ENCODE measurements around the gene SAT1. TPM values are rescaled to one million over a fixed set of nuclear protein-coding genes. Genes with fewer than 3 reads are reported as not detected.
"Not testable (repeated sequence)": the region's sequence is repeated elsewhere in the genome, so short reads cannot be mapped to it uniquely, and the experiment has no call there.

SAT1 gene
- total RNA-seq, result 48.9 TPM
- 10 to 100 TPM; 32.0 to 77.8 (median 41.0) TPM for polyA plus RNA-seq (ENCODE audit: insufficient read depth in 1 of 8, insufficient read length in 8 of 8, low replicate concordance in 1 of 8)
- long read RNA-seq, donor 1, transcript SAT1-207 (3 exons, 1,033 nt), result minor isoform, 5 of 15 reads
- long read RNA-seq, donor 1, transcript SAT1-204 (6 exons, 1,065 nt), result major isoform, 7 of 15 reads
- long read RNA-seq, donor 1, partial matches to known transcripts, result 0 of 15 reads
- long read RNA-seq, donor 1, other reads (novel, unspliced or antisense), result 0 of 15 reads
- long read RNA-seq, donor 2, partial matches to known transcripts, result 0 of 6 reads
- long read RNA-seq, donor 2, other reads (novel, unspliced or antisense), result 0 of 6 reads
- long read RNA-seq, donor 3, transcript SAT1-204 (6 exons, 1,065 nt), result major isoform, 17 of 32 reads
- long read RNA-seq, donor 3, transcript SAT1-207 (3 exons, 1,033 nt), result minor isoform, 8 of 32 reads
- long read RNA-seq, donor 3, partial matches to known transcripts, result 0 of 32 reads
- long read RNA-seq, donor 3, other reads (novel, unspliced or antisense), result 0 of 32 reads
- long read RNA-seq, donor 4, transcript SAT1-204 (6 exons, 1,065 nt), result major isoform, 9 of 12 reads
- long read RNA-seq, donor 4, partial matches to known transcripts, result 0 of 12 reads
- long read RNA-seq, donor 4, other reads (novel, unspliced or antisense), result 0 of 12 reads
- long read RNA-seq, donor 5, transcript SAT1-207 (3 exons, 1,033 nt), result minor isoform, 10 of 47 reads
- long read RNA-seq, donor 5, transcript SAT1-204 (6 exons, 1,065 nt), result major isoform, 32 of 47 reads
- long read RNA-seq, donor 5, partial matches to known transcripts, result 0 of 47 reads
- long read RNA-seq, donor 5, other reads (novel, unspliced or antisense), result 0 of 47 reads
- long read RNA-seq, donor 6, transcript SAT1-207 (3 exons, 1,033 nt), result minor isoform, 8 of 39 reads
- long read RNA-seq, donor 6, transcript SAT1-204 (6 exons, 1,065 nt), result major isoform, 26 of 39 reads
- long read RNA-seq, donor 6, partial matches to known transcripts, result 0 of 39 reads
- long read RNA-seq, donor 6, other reads (novel, unspliced or antisense), result 0 of 39 reads
- long read RNA-seq, donor 7, transcript SAT1-204 (6 exons, 1,065 nt), result major isoform, 14 of 31 reads
- long read RNA-seq, donor 7, transcript SAT1-202 (3 exons, 909 nt), result minor isoform, 5 of 31 reads
- long read RNA-seq, donor 7, transcript SAT1-207 (3 exons, 1,033 nt), result minor isoform, 10 of 31 reads
- long read RNA-seq, donor 7, partial matches to known transcripts, result 0 of 31 reads
- long read RNA-seq, donor 7, other reads (novel, unspliced or antisense), result 0 of 31 reads
- long read RNA-seq, donor 8, transcript SAT1-204 (6 exons, 1,065 nt), result major isoform, 14 of 19 reads
- long read RNA-seq, donor 8, partial matches to known transcripts, result 0 of 19 reads
- long read RNA-seq, donor 8, other reads (novel, unspliced or antisense), result 0 of 19 reads
- long read RNA-seq, donor 9, transcript SAT1-204 (6 exons, 1,065 nt), result major isoform, 9 of 16 reads
- long read RNA-seq, donor 9, partial matches to known transcripts, result 0 of 16 reads
- long read RNA-seq, donor 9, other reads (novel, unspliced or antisense), result 0 of 16 reads
- long read RNA-seq, donor 10, transcript SAT1-204 (6 exons, 1,065 nt), result major isoform, 7 of 17 reads
- long read RNA-seq, donor 10, transcript SAT1-207 (3 exons, 1,033 nt), result major isoform, 7 of 17 reads
- long read RNA-seq, donor 10, partial matches to known transcripts, result 0 of 17 reads
- long read RNA-seq, donor 10, other reads (novel, unspliced or antisense), result 0 of 17 reads
- long read RNA-seq, donor 11, transcript SAT1-207 (3 exons, 1,033 nt), result major isoform, 13 of 36 reads
- long read RNA-seq, donor 11, transcript SAT1-204 (6 exons, 1,065 nt), result minor isoform, 9 of 36 reads
- long read RNA-seq, donor 11, partial matches to known transcripts, result 8 of 36 reads
- long read RNA-seq, donor 11, other reads (novel, unspliced or antisense), result 0 of 36 reads

GRCh38 chrX:23782863-23783588 is at the start of gene SAT1:
TSS of gene SAT1 (plus strand) at chrX:23783173. CDS start at chrX:23783352, 179 bp downstream.
- H3K27me3 ChIP-seq (ENCODE audit: control insufficient read depth, insufficient read depth, low read length), result peaks cover 6% of the 10 kb centered on the region
- peak within 1 kb of the TSS; percentile 75 for H3K4me3 ChIP-seq (ENCODE audit: low read length)
- H3K9me3 ChIP-seq (replicated peaks; ENCODE audit: control insufficient read depth, low read depth, low read length), result no peaks in the 10 kb centered on the region
- DNase-seq, result peak; percentile 98
- peaks cover 3% of the 10 kb centered on the region for H3K4me1 ChIP-seq (ENCODE audit: control insufficient read depth, insufficient read depth, low read length)
- peak within 1 kb of the TSS; percentile 90 for H3K27ac ChIP-seq (ENCODE audit: low read length)
- no peaks in the 10 kb centered on the region for H3K36me3 ChIP-seq (ENCODE audit: control insufficient read depth, insufficient read depth, low read length)
- 23% methylated on average over 41 of the region's 58 CpGs for WGBS (ENCODE audit: insufficient coverage)

- peaks cover 5% of the 10 kb centered on the region for H3K27me3 ChIP-seq (ENCODE audit: control insufficient read depth, insufficient read depth, low read length)
- no peak overlapping the region for H3K27ac ChIP-seq (ENCODE audit: low read length)
- peaks cover 3% of the 10 kb centered on the region for H3K4me1 ChIP-seq (ENCODE audit: control insufficient read depth, insufficient read depth, low read length)
- no CpG with 5 or more reads among the region's 3 CpGs for WGBS (ENCODE audit: insufficient coverage)
- H3K9me3 ChIP-seq (replicated peaks; ENCODE audit: control insufficient read depth, low read depth, low read length), result no peaks in the 10 kb centered on the region
- no peaks in the 10 kb centered on the region for H3K36me3 ChIP-seq (ENCODE audit: control insufficient read depth, insufficient read depth, low read length)
- H3K4me3 ChIP-seq (ENCODE audit: low read length), result no peak overlapping the region
- no peak for DNase-seq
Measured at GRCh38 chrX:23736030-23736429, 46.9 kb upstream of the SAT1 start.

DNA sequence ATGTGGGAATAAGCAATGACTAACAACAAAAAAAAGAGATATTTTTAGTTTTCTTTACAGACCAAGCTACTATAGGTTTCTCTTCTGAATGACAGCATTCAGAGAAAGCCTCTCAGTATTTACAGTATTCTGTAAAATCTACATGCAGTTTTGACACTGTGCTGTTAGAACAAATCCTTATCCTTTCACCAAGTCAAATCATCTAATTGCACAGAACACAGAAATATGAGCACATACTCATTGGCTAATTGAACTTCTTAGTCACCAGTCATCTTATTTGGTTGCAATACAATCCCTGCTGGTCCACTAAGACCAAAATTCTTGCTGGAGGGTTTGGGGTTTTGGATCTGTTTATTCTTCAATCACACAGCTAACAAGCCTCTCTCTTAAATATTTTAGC is 45.6 kb upstream of the SAT1 start:
- H3K36me3 ChIP-seq (ENCODE audit: control insufficient read depth, insufficient read depth, low read length), result no peaks in the 10 kb centered on the region
- H3K4me1 ChIP-seq (ENCODE audit: control insufficient read depth, insufficient read depth, low read length), result peaks cover 6% of the 10 kb centered on the region
- DNase-seq, result no peak
- H3K27me3 ChIP-seq (ENCODE audit: control insufficient read depth, insufficient read depth, low read length), result peaks cover 8% of the 10 kb centered on the region
- H3K27ac ChIP-seq (ENCODE audit: low read length), result no peak overlapping the region
- no peaks in the 10 kb centered on the region for H3K9me3 ChIP-seq (replicated peaks; ENCODE audit: control insufficient read depth, low read depth, low read length)
- H3K4me3 ChIP-seq (ENCODE audit: low read length), result no peak overlapping the region

DNA sequence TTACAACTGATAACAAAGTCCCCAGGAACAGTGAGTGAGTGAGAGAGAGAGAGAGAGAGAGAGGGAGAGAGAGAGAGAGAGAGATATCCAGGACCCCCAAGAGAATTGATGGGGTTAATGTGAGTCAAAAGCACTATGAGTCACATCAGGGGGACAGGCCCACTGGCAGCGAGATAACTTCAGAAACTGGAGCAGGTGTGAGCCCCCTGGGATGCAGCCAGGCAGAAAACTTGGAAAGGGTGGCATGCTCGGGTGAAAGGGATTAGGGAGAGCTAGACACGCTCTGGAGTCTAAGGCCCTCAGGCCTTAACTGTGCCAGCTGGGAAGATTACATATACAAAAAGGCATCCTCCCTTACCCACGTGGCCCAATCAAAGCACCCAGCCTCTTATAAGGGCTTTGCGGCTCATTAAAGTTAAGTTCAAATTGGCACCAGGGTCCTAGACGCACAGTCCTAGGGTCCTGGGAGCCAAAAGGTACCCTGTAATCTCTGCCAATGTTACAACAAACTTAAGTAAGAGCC is 40.7 kb upstream of the SAT1 start:
- Histone ChIP-seq H3K27me3 (ENCODE audit: control insufficient read depth, insufficient read depth, low read length) (peaks cover 16% of the 10 kb centered on the region), H3K36me3 (ENCODE audit: control insufficient read depth, insufficient read depth, low read length) (no peaks in the 10 kb centered on the region), H3K9me3 (replicated peaks; ENCODE audit: control insufficient read depth, low read depth, low read length) (no peaks in the 10 kb centered on the region), H3K4me3 (ENCODE audit: low read length) (peak overlapping the region; percentile 83), H3K27ac (ENCODE audit: low read length) (peak overlapping the region; percentile 98), H3K4me1 (ENCODE audit: control insufficient read depth, insufficient read depth, low read length) (peaks cover 6% of the 10 kb centered on the region)
- peak; percentile 83 for DNase-seq
- 16% methylated on average over 5 of the region's 6 CpGs for WGBS (ENCODE audit: insufficient coverage)

DNA sequence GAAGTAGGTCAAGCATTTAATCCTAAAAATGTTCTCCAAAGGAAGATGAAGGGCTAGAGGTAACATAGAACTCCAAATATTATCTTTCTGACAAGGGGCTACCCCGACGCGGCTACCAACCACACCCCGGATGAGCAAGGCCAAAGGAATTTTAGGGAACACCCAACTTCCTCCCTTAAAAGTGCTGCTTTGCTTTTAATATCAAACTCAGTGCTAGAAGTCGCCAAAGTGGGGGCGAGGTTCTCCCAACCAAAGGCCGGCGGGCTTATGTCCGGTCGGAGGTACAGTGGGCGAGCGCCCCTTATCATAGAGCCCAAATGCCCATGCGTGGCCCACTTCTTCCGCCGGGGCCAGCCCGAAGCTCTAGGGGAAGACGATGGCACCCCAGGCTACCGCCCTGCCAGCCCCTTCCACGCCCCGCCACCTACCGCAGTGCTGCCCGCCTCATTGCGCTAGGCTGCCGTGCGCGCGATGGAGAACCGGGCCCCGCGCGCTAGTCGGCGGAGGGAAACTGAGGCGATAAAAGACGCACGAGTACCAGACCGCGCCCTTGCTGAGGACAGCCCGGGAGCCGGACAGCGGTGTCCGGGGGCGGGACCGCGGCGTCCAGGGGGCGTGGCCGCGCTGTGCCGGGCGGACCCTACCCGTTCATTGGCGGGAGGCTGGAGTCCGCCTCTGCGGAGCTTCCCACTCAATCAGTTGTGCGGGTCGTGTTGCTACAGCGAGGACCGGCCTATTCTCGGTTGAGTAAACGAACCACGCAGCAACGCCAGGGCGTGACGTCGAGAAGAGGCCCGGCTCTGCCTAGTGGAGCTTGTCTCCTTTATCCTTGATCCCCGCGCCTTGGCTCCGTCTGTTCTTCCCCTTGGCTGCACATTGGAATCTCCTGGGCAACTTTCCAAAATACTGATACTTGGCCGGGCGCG is 40.0 kb upstream of the SAT1 start, which contains the start of gene ACOT9:
Gene ACOT9 (minus strand): TSS at position 580 of the 926 bp plus-strand sequence. CDS start 132 bp downstream, at position 448.
- no peaks in the 10 kb centered on the region for H3K9me3 ChIP-seq (replicated peaks; ENCODE audit: control insufficient read depth, low read depth, low read length)
- H3K27ac ChIP-seq (ENCODE audit: low read length), result peak within 1 kb of the TSS; percentile 98
- peak; percentile 98 for DNase-seq
- WGBS (ENCODE audit: insufficient coverage), result 30% methylated on average over 72 of the region's 73 CpGs
- peaks cover 16% of the 10 kb centered on the region for H3K27me3 ChIP-seq (ENCODE audit: control insufficient read depth, insufficient read depth, low read length)
- no peaks in the 10 kb centered on the region for H3K36me3 ChIP-seq (ENCODE audit: control insufficient read depth, insufficient read depth, low read length)
- peak within 1 kb of the TSS; percentile 83 for H3K4me3 ChIP-seq (ENCODE audit: low read length)
- peaks cover 6% of the 10 kb centered on the region for H3K4me1 ChIP-seq (ENCODE audit: control insufficient read depth, insufficient read depth, low read length)

GRCh38 chrX:23743623-23743971 is 39.4 kb upstream of the SAT1 start:
- not testable (repeated sequence) for H3K36me3 ChIP-seq (ENCODE audit: control insufficient read depth, insufficient read depth, low read length); H3K4me1 ChIP-seq (ENCODE audit: control insufficient read depth, insufficient read depth, low read length); H3K9me3 ChIP-seq (replicated peaks; ENCODE audit: control insufficient read depth, low read depth, low read length); DNase-seq
- Histone ChIP-seq H3K27me3 (ENCODE audit: control insufficient read depth, insufficient read depth, low read length) (peaks cover 16% of the 10 kb centered on the region), H3K27ac (ENCODE audit: low read length) (peak overlapping the region; percentile 98), H3K4me3 (ENCODE audit: low read length) (peak overlapping the region; percentile 11)
- 66% methylated on average over 13 of the region's 14 CpGs for WGBS (ENCODE audit: insufficient coverage)

GRCh38 chrX:23745786-23746185 is 37.2 kb upstream of the SAT1 start:
- Histone ChIP-seq H3K27ac (ENCODE audit: low read length) (peak overlapping the region; percentile 13), H3K9me3 (replicated peaks; ENCODE audit: control insufficient read depth, low read depth, low read length) (no peaks in the 10 kb centered on the region), H3K4me1 (ENCODE audit: control insufficient read depth, insufficient read depth, low read length) (peaks cover 3% of the 10 kb centered on the region), H3K27me3 (ENCODE audit: control insufficient read depth, insufficient read depth, low read length) (peaks cover 12% of the 10 kb centered on the region), H3K36me3 (ENCODE audit: control insufficient read depth, insufficient read depth, low read length) (no peaks in the 10 kb centered on the region), H3K4me3 (ENCODE audit: low read length) (no peak overlapping the region)
- no CpG with 5 or more reads among the region's 3 CpGs for WGBS (ENCODE audit: insufficient coverage)
- no peak for DNase-seq

- H3K9me3 ChIP-seq (replicated peaks; ENCODE audit: control insufficient read depth, low read depth, low read length), result no peaks in the 10 kb centered on the region
- peaks cover 2% of the 10 kb centered on the region for H3K4me1 ChIP-seq (ENCODE audit: control insufficient read depth, insufficient read depth, low read length)
- H3K4me3 ChIP-seq (ENCODE audit: low read length), result no peak overlapping the region
- DNase-seq, result no peak
- H3K27ac ChIP-seq (ENCODE audit: low read length), result no peak overlapping the region
- H3K36me3 ChIP-seq (ENCODE audit: control insufficient read depth, insufficient read depth, low read length), result no peaks in the 10 kb centered on the region
- peaks cover 9% of the 10 kb centered on the region for H3K27me3 ChIP-seq (ENCODE audit: control insufficient read depth, insufficient read depth, low read length)
- WGBS (ENCODE audit: insufficient coverage), result 93% methylated on average over 2 of the region's 4 CpGs
Measured at GRCh38 chrX:23749129-23749528, 33.8 kb upstream of the SAT1 start.
